Measurements from ENCODE around the gene S100B.

Gene S100B

GRCh38 chr21:46549650-46550049 is 55.2 kb downstream of the S100B start:
- Histone ChIP-seq H3K36me3 (ENCODE audit: control insufficient read depth in 5 of 5, insufficient read depth in 5 of 5, low read length in 5 of 5) (peaks cover 6 to 92% (median 83%) of the 10 kb centered on the region in 5 donors), H3K27ac (ENCODE audit: low read depth, low read length) (no peak overlapping the region), H3K27me3 (ENCODE audit: control insufficient read depth in 5 of 5, insufficient read depth in 4 of 5, low read length in 5 of 5) (no peaks in the 10 kb centered on the region), H3K4me1 (ENCODE audit: control insufficient read depth in 5 of 5, insufficient read depth in 5 of 5, low read length in 5 of 5) (no peaks in the 10 kb centered on the region), H3K9ac (ENCODE audit: low read length in 5 of 5) (no peak overlapping the region), H3K9me3 (ENCODE audit: control insufficient read depth in 5 of 5, low read length in 5 of 5) (no peaks in the 10 kb centered on the region), H3K4me3 (ENCODE audit: low read depth in 1 of 5, low read length in 5 of 5) (no peak overlapping the region)
